Fibroblast of lung (primary cell): ENCODE results near the gene PCTP. TPM values are rescaled to one million over a fixed set of nuclear protein-coding genes. Genes with fewer than 3 reads are reported as not detected.

Experiments
- DNase-seq, 2 donors: peaks; one replicate each; pipeline versions ENCODE4 v3.0.0 to v3.0.0-alpha.2; 2010; ENCODE audit warnings: low read depth in 2 of 2
- H2AFZ ChIP-seq: 2 replicates; pipeline ENCODE4 v1.5.1; 2012; ENCODE audit warnings: low read length, control low read depth, inconsistent platforms
- H3K27ac ChIP-seq: 2 replicates; pipeline ENCODE4 v1.5.1; 2011; ENCODE audit warnings: low read length, control low read depth; ENCODE audit not compliant: insufficient read depth
- H3K27me3 ChIP-seq: 2 replicates; pipeline ENCODE4 v1.5.1; 2011; ENCODE audit warnings: mild to moderate bottlenecking, low read length; ENCODE audit not compliant: control insufficient read depth, insufficient read depth
- H3K36me3 ChIP-seq: 2 replicates; pipeline ENCODE4 v1.5.1; 2011; ENCODE audit warnings: low read length; ENCODE audit not compliant: control insufficient read depth, insufficient read depth
- H3K4me1 ChIP-seq: 2 replicates; pipeline ENCODE4 v1.5.1; 2011; ENCODE audit warnings: low read length; ENCODE audit not compliant: control insufficient read depth, insufficient read depth; ENCODE audit errors: extremely low read depth
- H3K4me2 ChIP-seq: 2 replicates; pipeline ENCODE4 v1.5.1; 2011; ENCODE audit warnings: low read length, control low read depth; ENCODE audit not compliant: insufficient read depth; ENCODE audit errors: extremely low read depth
- H3K4me3 ChIP-seq, 4 experiments: fragments of 200-600 bp in 1 of 4; sonication (generic) in 1 of 4; replicated peaks in 1 of 4; 2 replicates each; pipeline ENCODE4 v1.5.1; 2011 to 2016; ENCODE audit warnings: low read length in 4 of 4, low read depth in 3 of 4, mild to moderate bottlenecking in 3 of 4, control low read depth in 2 of 4, inconsistent platforms in 1 of 4, mixed read lengths in 1 of 4; ENCODE audit not compliant: insufficient read depth in 1 of 4; ENCODE audit errors: control extremely low read depth in 1 of 4
- H3K79me2 ChIP-seq: 2 replicates; pipeline ENCODE4 v1.5.1; 2012; ENCODE audit warnings: mild to moderate bottlenecking, low read length, inconsistent platforms; ENCODE audit not compliant: control insufficient read depth, insufficient read depth
- H3K9ac ChIP-seq: 2 replicates; pipeline ENCODE4 v1.5.1; 2011; ENCODE audit warnings: mild to moderate bottlenecking, low read length, control low read depth; ENCODE audit not compliant: insufficient read depth
- H3K9me3 ChIP-seq: 2 replicates; pipeline ENCODE4 v1.5.1; 2012; ENCODE audit warnings: low read depth, low read length; ENCODE audit not compliant: control insufficient read depth, insufficient read depth
- H4K20me1 ChIP-seq: 2 replicates; pipeline ENCODE4 v1.5.1; 2011; ENCODE audit warnings: low read length; ENCODE audit not compliant: control insufficient read depth, insufficient read depth; ENCODE audit errors: extremely low read depth
- EZH2 ChIP-seq: IDR thresholded peaks from 2 replicates; pipeline ENCODE4 v1.5.1; 2012; ENCODE audit warnings: low read length, control low read depth, mild to moderate bottlenecking; ENCODE audit errors: missing control alignments
- polyA plus RNA-seq, 2 donors: library from polyadenylated mRNA; depleted of rRNA in 1 of 2; stranded (reverse) in 1 of 2; unstranded in 1 of 2; fragments of >200 nt; gene quantifications; 2 replicates each; pipeline ENCODE4 v1.2.1, GENCODE V29; 2011 to 2012; ENCODE audit warnings: missing spikeins in 1 of 2
- total RNA-seq: library from RNA; depleted of rRNA; stranded (reverse); fragments of >200 nt; gene quantifications from 2 replicates; pipeline ENCODE4 v1.2.1, GENCODE V29; 2014
- TF ChIP-seq, protein P1 (sequence below), 2 donors: IDR thresholded peaks in 1 of 2; conservative IDR thresholded peaks in 1 of 2; 1 replicate in 1 of 2; 2 replicates in 1 of 2; pipeline ENCODE4 v1.5.1; 2011 to 2012; ENCODE audit warnings: low read length in 2 of 2, control low read depth in 1 of 2, inconsistent platforms in 1 of 2, low read depth in 1 of 2, mild to moderate bottlenecking in 1 of 2

Gene PCTP
- total and polyA plus RNA-seq, 2 donors (not counting 1 experiment from before 2014, with no cell fraction given): 20.4 to 20.6 TPM

DNA sequence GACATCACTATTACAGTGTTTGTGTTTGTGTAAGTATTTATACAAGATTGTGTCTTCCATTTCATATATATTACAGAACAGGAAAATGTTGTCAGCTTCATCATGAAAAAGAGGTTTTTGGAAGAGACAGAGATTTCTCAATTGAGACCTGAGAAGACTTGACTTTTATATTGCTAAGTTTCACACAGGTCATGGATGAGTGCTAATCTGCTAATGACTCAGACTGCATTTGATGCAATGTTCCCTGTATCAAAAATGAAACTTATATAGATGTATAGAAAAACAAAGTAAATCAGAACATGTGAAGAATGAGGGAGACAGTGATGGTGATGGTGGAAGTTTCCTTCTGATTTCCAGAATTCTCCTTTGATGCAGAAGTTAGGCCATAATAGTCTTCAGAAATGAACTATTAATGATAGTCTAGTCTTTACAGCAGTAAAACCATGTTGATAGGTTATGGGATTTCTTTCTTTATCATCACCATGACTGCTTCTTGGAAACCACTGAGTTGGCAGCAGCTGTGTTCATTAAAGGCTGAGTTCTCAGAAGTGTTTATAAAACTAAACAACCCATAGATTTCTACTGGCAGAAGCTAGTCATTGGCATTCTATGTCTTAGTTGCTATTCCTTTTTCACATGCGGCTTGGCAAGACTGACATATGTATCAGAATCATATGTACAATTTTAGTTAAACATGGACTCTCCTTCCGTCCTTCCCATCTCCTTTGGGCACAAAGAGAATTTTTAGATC lies 56.1 kb downstream of the PCTP start:
- Histone ChIP-seq H3K9ac (no peak overlapping the region), H3K4me1 (no peaks in the 10 kb centered on the region), H3K4me2 (no peak overlapping the region), H3K27me3 (no peaks in the 10 kb centered on the region), H3K79me2 (no peaks in the 10 kb centered on the region), H3K9me3 (no peaks in the 10 kb centered on the region), H4K20me1 (no peaks in the 10 kb centered on the region), H3K36me3 (no peaks in the 10 kb centered on the region), H3K27ac (no peak overlapping the region), H3K4me3 (no peak overlapping the region), H2AFZ (no peak overlapping the region)
- no peak for TF ChIP-seq EZH2
- TF ChIP-seq, protein P1, sequence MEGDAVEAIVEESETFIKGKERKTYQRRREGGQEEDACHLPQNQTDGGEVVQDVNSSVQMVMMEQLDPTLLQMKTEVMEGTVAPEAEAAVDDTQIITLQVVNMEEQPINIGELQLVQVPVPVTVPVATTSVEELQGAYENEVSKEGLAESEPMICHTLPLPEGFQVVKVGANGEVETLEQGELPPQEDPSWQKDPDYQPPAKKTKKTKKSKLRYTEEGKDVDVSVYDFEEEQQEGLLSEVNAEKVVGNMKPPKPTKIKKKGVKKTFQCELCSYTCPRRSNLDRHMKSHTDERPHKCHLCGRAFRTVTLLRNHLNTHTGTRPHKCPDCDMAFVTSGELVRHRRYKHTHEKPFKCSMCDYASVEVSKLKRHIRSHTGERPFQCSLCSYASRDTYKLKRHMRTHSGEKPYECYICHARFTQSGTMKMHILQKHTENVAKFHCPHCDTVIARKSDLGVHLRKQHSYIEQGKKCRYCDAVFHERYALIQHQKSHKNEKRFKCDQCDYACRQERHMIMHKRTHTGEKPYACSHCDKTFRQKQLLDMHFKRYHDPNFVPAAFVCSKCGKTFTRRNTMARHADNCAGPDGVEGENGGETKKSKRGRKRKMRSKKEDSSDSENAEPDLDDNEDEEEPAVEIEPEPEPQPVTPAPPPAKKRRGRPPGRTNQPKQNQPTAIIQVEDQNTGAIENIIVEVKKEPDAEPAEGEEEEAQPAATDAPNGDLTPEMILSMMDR (conservative IDR thresholded peaks at IDR 0.05 in 1 of 2, IDR thresholded peaks at IDR 0.05 in 1 of 2; ENCODE audit: low read depth in 1 of 2, low read length in 2 of 2): no peak
- no peak for DNase-seq

DNA sequence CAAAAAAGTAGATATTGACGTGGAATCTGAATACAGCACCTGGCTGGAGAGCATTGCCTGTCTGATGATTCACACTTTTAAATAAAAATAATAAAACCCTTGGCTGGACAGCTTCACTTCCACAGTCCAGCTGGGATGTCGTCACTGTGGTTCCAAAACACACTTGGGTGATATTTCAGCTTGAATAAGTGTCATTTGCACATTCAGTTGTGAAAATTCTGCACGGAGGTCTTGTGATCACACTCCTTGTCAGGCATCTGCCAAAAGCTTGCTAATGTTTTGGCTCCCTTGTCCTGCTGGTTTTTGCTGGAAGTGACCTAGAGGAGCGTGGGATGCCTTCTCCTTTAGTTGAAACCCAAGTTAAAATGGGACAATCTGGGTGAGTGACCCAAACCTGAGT lies 60.7 kb downstream of the PCTP start:
- no peaks in the 10 kb centered on the region for H3K4me1 ChIP-seq
- H3K4me3 ChIP-seq: no peak overlapping the region
- H3K9ac ChIP-seq: no peak overlapping the region
- H3K79me2 ChIP-seq: no peaks in the 10 kb centered on the region
- TF ChIP-seq, protein P1 (conservative IDR thresholded peaks at IDR 0.05 in 1 of 2, IDR thresholded peaks at IDR 0.05 in 1 of 2; ENCODE audit: low read depth in 1 of 2, low read length in 2 of 2): no peak
- TF ChIP-seq EZH2: no peak
- DNase-seq: no peak
- no peak overlapping the region for H2AFZ ChIP-seq
- no peaks in the 10 kb centered on the region for H3K9me3 ChIP-seq
- no peak overlapping the region for H3K4me2 ChIP-seq
- H4K20me1 ChIP-seq: no peaks in the 10 kb centered on the region
- H3K27me3 ChIP-seq: no peaks in the 10 kb centered on the region
- H3K36me3 ChIP-seq: no peaks in the 10 kb centered on the region
- H3K27ac ChIP-seq: no peak overlapping the region

DNA sequence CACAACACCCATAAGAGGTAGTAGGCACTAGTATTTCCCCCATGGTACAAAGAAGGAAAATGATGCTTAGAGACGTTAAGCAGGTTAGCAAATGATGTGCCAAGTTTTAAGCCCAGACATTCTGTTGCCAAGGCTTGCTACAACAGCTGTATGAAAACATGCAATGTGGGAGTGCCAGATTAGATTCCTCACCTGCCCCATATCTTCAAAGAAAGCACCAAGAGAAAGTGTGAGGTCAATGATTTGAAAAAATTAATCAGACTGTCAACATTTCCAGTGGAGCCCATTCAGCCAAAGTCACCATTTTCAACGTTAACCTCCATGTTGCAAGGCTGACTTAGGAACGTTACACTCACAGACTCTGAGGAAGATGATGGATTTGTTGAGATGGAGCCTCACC lies 61.5 kb downstream of the PCTP start:
- no peak for DNase-seq
- no peak for TF ChIP-seq EZH2
- TF ChIP-seq, protein P1 (conservative IDR thresholded peaks at IDR 0.05 in 1 of 2, IDR thresholded peaks at IDR 0.05 in 1 of 2; ENCODE audit: low read depth in 1 of 2, low read length in 2 of 2): no peak
- H3K4me3 ChIP-seq: no peak overlapping the region
- no peaks in the 10 kb centered on the region for H4K20me1 ChIP-seq
- H3K36me3 ChIP-seq: no peaks in the 10 kb centered on the region
- no peaks in the 10 kb centered on the region for H3K79me2 ChIP-seq
- H3K4me1 ChIP-seq: no peaks in the 10 kb centered on the region
- no peaks in the 10 kb centered on the region for H3K27me3 ChIP-seq
- no peak overlapping the region for H3K4me2 ChIP-seq
- no peaks in the 10 kb centered on the region for H3K9me3 ChIP-seq
- H3K9ac ChIP-seq: no peak overlapping the region
- no peak overlapping the region for H3K27ac ChIP-seq
- H2AFZ ChIP-seq: no peak overlapping the region
